ENCODE data around the gene S1PR3. TPM values are rescaled to one million over a fixed set of nuclear protein-coding genes. Genes with fewer than 3 reads are reported as not detected.

Gene S1PR3
- total RNA-seq, 2 experiments from 2014 or later, result not detected

DNA sequence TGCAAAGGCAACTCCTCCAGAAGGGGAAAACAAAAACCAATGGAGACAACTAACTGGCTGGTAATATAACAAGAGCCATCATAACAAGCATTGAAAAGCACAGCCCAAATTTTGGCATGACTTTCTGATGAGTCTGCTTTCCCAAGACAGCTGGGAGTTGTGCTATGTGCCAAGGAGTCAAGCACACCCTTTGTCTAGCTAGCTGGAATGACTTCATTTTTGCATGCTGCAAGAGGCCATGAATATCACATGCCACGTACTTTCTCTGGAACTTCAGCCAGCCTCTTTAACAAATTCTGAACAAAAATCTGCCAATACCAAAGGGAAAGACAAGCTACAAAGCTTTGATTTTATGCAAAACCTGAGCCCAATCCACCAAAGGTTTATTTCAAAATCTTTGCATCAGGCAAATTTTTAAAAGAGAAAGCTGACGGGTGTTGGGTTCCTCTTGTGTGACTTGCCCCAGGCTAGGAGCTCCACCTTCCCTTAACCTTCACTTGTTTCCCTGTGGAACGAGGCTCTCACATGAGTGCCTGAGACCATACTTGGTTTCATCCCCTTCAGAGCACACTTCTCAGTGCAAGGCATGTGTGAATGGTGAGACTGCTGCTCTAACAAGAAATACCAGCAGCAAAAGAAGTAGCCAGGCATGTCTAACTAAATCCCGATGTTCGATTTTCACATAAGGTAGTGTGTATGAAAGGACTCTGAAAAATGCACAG is 47.3 kb downstream of the S1PR3 start:
- Mint-ChIP-seq H3K4me1 (ENCODE audit: low read depth) (no peaks in the 10 kb centered on the region), H3K27ac (no peak overlapping the region), H3K9me3 (ENCODE audit: insufficient read depth) (no peaks in the 10 kb centered on the region), H3K36me3 (ENCODE audit: low read depth) (no peaks in the 10 kb centered on the region), H3K27me3 (ENCODE audit: low read depth) (peaks cover 14% of the 10 kb centered on the region), H3K4me3 (no peak overlapping the region)
- DNase-seq, result no peak
- POLR2A ChIA-PET, result no interaction called here
- CTCF ChIA-PET, result no interaction called here
- no peak for ATAC-seq

DNA sequence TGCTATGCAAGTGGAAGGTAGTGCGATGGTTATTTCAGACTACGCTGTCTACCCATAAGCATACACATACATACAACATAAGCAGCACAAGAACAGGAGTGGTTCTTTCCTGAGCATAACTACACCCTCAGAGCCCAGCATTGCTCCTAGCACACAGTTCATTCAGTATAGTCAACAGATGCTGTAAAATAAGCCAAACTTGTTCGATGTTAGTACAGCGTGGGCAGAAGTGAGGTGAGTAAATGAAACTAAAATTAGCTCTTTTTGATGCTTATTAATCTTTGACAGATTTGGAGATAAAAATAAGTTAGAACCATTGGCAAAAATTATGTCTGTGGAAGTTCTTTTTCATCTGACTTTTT is 47.8 kb downstream of the S1PR3 start:
- ChIA-PET POLR2A (no interaction called here), CTCF (no interaction called here)
- DNase-seq (no peak), ATAC-seq (no peak)
- Mint-ChIP-seq H3K4me1 (ENCODE audit: low read depth) (no peaks in the 10 kb centered on the region), H3K27ac (no peak overlapping the region), H3K27me3 (ENCODE audit: low read depth) (peaks cover 11% of the 10 kb centered on the region), H3K9me3 (ENCODE audit: insufficient read depth) (no peaks in the 10 kb centered on the region), H3K4me3 (no peak overlapping the region), H3K36me3 (ENCODE audit: low read depth) (no peaks in the 10 kb centered on the region)

DNA sequence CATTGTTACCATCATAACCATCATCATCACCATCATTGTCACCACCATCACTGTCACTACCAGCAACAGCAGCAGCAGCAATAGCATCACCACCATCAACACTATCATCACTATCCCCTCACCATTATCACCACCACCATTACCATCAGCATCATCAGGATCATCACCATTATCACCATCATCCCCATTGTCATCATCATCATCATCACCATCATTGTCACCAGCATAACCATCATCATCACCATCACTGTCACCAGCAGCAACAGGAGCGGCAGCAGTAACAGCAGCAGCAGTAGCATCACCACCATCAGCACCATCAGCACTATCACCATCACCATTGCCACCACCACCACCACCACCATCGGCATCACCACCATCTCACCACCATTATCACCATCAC is 48.4 kb downstream of the S1PR3 start:
- no peak overlapping the region for H3K4me3 Mint-ChIP-seq
- no peak for ATAC-seq
- H3K36me3 Mint-ChIP-seq (ENCODE audit: low read depth), result no peaks in the 10 kb centered on the region
- H3K4me1 Mint-ChIP-seq (ENCODE audit: low read depth), result no peaks in the 10 kb centered on the region
- ChIA-PET CTCF (no interaction called here), POLR2A (no interaction called here)
- no peak overlapping the region for H3K27ac Mint-ChIP-seq
- DNase-seq, result no peak
- H3K27me3 Mint-ChIP-seq (ENCODE audit: low read depth), result peaks cover 10% of the 10 kb centered on the region
- no peaks in the 10 kb centered on the region for H3K9me3 Mint-ChIP-seq (ENCODE audit: insufficient read depth)

DNA sequence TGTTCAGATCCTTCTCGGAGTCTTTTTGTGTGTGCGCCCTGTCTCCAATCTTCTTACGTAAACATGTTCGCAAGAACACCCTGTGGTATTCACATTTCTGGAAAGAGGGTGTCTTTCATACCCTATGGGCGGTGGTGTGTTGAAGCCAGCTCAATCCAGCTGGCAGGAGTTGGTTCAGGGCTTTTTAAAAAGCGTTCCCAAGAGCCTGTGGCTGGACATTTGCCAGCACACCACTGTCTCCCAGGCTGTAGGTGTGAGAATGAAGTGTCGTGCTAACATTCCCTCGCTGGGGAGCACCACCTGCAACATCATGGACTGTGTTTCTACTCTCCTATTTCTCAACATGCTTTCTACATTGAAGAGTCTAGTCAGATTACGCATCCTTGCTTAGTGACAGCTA is 51.7 kb downstream of the S1PR3 start:
- no peak for DNase-seq
- Mint-ChIP-seq H3K4me1 (ENCODE audit: low read depth) (no peaks in the 10 kb centered on the region), H3K36me3 (ENCODE audit: low read depth) (no peaks in the 10 kb centered on the region), H3K9me3 (ENCODE audit: insufficient read depth) (no peaks in the 10 kb centered on the region), H3K4me3 (no peak overlapping the region), H3K27ac (no peak overlapping the region), H3K27me3 (ENCODE audit: low read depth) (peaks cover 2% of the 10 kb centered on the region)
- ATAC-seq, result no peak
- POLR2A ChIA-PET, result interaction anchor here (0.8 kb wide), 1 partner anchor 1831 kb away, joined by 3 read pairs; no protein-coding TSS in a partner anchor
- CTCF ChIA-PET, result no interaction called here

DNA sequence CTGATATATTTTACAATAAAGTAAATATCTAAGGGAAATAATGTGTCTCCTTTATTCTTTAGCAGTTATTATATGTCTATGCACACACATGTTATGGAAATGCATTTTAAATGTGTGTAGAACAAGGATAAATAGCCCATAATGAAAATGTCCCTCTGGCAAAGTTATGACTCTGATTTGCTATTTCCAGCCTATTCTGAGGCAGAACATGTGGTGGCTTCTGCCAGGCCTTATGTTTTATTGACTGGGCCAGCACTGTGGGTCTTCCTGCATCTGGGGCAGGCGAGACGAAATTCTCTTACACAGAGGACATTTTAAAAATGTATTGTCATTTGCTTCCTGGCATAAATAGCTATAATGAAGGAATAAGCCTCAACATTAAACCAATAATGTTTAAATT is 52.8 kb downstream of the S1PR3 start:
- H3K4me1 Mint-ChIP-seq (ENCODE audit: low read depth), result no peaks in the 10 kb centered on the region
- peaks cover 4% of the 10 kb centered on the region for H3K27me3 Mint-ChIP-seq (ENCODE audit: low read depth)
- no peak overlapping the region for H3K4me3 Mint-ChIP-seq
- DNase-seq (no peak), ATAC-seq (no peak)
- ChIA-PET POLR2A (no interaction called here), CTCF (no interaction called here)
- no peaks in the 10 kb centered on the region for H3K9me3 Mint-ChIP-seq (ENCODE audit: insufficient read depth)
- H3K36me3 Mint-ChIP-seq (ENCODE audit: low read depth), result no peaks in the 10 kb centered on the region
- no peak overlapping the region for H3K27ac Mint-ChIP-seq

DNA sequence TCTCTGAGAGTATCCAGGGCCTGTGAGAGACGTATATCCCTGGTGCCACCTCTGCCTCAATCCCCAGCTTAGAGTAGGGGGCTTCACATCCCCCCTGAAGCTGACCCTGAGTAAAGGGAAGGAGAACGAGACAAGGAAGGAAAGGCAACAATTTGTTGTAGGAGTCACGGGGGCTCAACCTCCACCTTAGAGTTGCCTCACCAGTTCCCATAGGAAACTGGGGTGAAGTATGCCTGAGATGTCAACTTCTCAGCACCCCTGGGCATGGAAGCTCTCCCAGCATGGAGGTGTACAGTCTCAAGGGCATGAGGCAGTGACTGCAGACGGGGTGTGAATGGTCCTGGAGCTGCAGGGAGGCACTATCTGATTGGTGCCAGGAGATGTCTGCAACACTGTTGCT is 53.6 kb downstream of the S1PR3 start:
- peaks cover 6% of the 10 kb centered on the region for H3K27me3 Mint-ChIP-seq (ENCODE audit: low read depth)
- no peak overlapping the region for H3K27ac Mint-ChIP-seq
- DNase-seq (no peak), ATAC-seq (no peak)
- H3K4me1 Mint-ChIP-seq (ENCODE audit: low read depth), result no peaks in the 10 kb centered on the region
- no peaks in the 10 kb centered on the region for H3K36me3 Mint-ChIP-seq (ENCODE audit: low read depth)
- no peak overlapping the region for H3K4me3 Mint-ChIP-seq
- ChIA-PET CTCF (no interaction called here), POLR2A (no interaction called here)
- no peaks in the 10 kb centered on the region for H3K9me3 Mint-ChIP-seq (ENCODE audit: insufficient read depth)

DNA sequence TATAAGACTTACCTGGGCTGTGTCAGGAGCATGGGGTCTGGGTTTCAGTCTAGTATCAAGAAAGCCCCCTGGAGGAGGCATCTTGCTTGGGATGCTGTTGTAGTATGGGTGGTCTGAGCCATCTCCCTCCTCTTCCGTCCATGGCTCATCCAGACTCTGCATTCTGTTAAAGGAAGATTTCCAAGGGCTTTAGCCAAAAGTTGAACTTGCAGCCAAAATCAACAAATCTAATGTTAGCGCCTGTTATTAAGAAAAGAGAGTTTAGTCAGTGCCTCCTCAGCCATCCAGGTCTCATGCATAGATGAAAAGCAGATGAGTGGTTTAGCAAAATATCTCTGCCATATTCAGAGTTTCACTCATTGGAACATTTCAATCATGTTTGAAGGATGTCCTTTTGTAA is 55.6 kb downstream of the S1PR3 start:
- ChIA-PET CTCF (no interaction called here), POLR2A (no interaction called here)
- DNase-seq, result no peak
- no peak for ATAC-seq
- H3K4me3 Mint-ChIP-seq, result no peak overlapping the region
- no peaks in the 10 kb centered on the region for H3K4me1 Mint-ChIP-seq (ENCODE audit: low read depth)
- H3K9me3 Mint-ChIP-seq (ENCODE audit: insufficient read depth), result no peaks in the 10 kb centered on the region
- no peak overlapping the region for H3K27ac Mint-ChIP-seq
- peaks cover 11% of the 10 kb centered on the region for H3K27me3 Mint-ChIP-seq (ENCODE audit: low read depth)
- H3K36me3 Mint-ChIP-seq (ENCODE audit: low read depth), result no peaks in the 10 kb centered on the region

DNA sequence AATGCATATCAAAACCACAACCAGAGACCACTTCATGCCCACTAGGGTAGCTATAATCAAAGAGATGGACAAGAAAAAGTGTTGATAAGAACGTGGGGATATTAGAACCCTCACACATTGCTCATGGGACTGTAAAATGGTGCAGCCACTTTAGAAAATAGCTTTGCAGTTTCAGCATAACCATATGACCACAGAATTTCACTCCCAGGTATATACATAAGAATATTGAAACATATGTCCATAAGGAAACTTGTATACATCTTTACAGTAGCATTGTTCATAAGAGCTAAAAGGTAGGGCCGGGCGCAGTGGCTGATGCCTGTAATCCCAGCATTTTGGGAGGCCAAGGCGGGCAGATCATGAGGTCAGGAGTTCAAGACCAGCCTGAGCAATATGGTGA is 56.4 kb downstream of the S1PR3 start:
- no peak overlapping the region for H3K4me3 Mint-ChIP-seq
- H3K4me1 Mint-ChIP-seq (ENCODE audit: low read depth), result no peaks in the 10 kb centered on the region
- no peaks in the 10 kb centered on the region for H3K36me3 Mint-ChIP-seq (ENCODE audit: low read depth)
- peaks cover 11% of the 10 kb centered on the region for H3K27me3 Mint-ChIP-seq (ENCODE audit: low read depth)
- ChIA-PET CTCF (no interaction called here), POLR2A (no interaction called here)
- no peaks in the 10 kb centered on the region for H3K9me3 Mint-ChIP-seq (ENCODE audit: insufficient read depth)
- DNase-seq (no peak), ATAC-seq (no peak)
- H3K27ac Mint-ChIP-seq, result no peak overlapping the region

DNA sequence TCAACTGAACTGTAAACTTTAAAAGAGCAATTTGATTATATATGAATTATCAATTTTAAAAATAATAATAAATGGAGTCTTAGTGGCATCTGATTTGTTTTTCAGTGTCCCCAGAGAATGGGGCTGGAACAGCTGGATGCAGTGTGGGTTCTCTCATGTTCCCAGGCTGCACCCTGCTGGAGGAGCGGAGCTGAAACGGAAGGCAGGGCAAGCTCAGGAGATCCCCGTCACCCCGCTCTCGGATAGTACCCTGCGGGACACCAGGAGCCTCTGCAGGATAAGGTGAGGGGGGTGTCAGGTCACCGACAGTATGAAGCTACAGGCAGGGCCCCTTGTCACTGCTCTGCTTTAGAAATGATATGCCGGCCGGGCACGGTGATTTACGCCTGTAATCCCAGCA is 57.3 kb downstream of the S1PR3 start:
- CTCF ChIA-PET, result no interaction called here
- DNase-seq, result no peak
- Mint-ChIP-seq H3K4me1 (ENCODE audit: low read depth) (no peaks in the 10 kb centered on the region), H3K4me3 (no peak overlapping the region), H3K36me3 (ENCODE audit: low read depth) (no peaks in the 10 kb centered on the region), H3K27me3 (ENCODE audit: low read depth) (peaks cover 11% of the 10 kb centered on the region), H3K27ac (no peak overlapping the region), H3K9me3 (ENCODE audit: insufficient read depth) (no peaks in the 10 kb centered on the region)
- no peak for ATAC-seq
- POLR2A ChIA-PET, result no interaction called here

DNA sequence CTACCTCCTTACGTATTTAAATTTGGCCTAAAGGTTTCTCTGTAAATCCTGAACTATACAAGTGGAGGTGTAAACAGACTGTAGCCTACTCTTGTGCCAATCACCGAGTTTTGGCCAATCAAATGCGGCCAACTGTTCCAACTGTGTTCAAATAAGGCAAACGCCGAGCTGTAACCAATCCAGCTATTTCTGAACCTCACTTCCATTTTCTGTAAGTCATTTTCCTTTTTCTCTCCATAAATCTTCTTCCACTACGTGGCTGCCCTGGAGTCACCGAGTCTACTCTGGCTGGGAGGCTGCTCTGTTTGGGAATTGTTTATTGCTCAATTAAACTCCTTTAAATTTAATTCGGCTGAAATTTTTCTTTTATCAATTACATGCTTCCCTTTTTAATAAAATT is 58.4 kb downstream of the S1PR3 start:
- CTCF ChIA-PET, result no interaction called here
- POLR2A ChIA-PET, result no interaction called here
- DNase-seq (no peak), ATAC-seq (no peak)
- Mint-ChIP-seq H3K9me3 (ENCODE audit: insufficient read depth) (no peaks in the 10 kb centered on the region), H3K4me3 (no peak overlapping the region), H3K27me3 (ENCODE audit: low read depth) (peaks cover 11% of the 10 kb centered on the region), H3K27ac (no peak overlapping the region), H3K4me1 (ENCODE audit: low read depth) (no peaks in the 10 kb centered on the region), H3K36me3 (ENCODE audit: low read depth) (no peaks in the 10 kb centered on the region)

DNA sequence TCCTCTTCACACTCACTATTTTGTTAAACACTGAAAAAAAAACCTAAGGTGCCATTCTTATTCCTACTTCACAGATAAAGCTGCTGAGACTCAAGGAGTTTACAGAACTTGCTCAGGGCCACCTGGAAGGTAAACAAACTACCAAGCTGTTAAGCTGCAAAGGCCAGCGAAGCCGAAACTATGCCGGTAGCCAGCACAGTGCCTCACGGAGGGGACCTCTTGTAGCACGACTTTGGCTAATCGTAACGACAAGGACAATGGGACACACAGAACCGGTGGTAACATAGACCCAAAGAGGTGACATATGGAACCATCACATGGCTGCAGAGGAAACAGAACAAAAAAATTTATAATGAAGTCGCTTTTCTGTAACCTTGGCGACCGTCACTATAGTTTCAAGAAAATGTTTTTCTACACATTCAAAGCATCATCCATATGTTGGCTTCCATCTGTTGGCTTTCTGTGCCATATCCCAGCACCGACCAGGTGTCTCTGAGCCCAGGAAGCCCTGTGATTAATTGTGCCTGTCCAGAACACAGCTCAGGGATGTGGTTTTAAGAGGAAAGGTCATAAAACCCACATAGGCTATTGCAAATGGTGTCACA is 60.3 kb downstream of the S1PR3 start:
- Mint-ChIP-seq H3K4me3 (no peak overlapping the region), H3K36me3 (ENCODE audit: low read depth) (no peaks in the 10 kb centered on the region), H3K27me3 (ENCODE audit: low read depth) (peaks cover 9% of the 10 kb centered on the region), H3K27ac (no peak overlapping the region), H3K4me1 (ENCODE audit: low read depth) (no peaks in the 10 kb centered on the region), H3K9me3 (ENCODE audit: insufficient read depth) (no peaks in the 10 kb centered on the region)
- DNase-seq (no peak), ATAC-seq (no peak)
- ChIA-PET CTCF (no interaction called here), POLR2A (no interaction called here)

DNA sequence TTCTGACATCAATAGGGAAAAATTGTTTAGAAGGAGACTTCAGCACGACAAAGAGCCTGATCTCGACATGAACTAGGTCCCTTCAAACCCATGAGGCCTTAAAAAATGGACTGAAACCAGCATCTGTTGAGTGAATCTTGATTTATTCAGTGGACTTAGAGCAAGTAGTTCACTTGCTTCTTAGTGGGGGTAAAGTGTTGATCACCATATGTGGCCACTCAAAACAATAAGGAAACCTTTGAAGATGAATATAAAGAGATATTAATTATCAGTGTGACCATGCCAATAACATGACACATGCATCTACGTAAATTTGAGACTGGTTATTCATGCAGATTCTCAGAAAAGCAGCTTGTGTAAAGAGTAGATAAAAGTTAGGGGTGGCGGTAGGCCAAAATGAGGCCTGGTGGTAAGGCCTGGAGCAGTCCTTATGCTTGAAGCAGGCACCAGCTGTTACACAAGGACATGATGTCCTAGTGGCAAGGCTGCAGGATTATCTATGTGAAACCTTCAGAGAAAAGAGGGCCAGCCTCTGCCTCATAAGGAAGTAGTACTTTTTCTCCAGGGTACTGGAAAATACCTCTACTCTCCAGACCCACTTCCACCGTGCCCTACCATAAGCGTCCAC is 61.3 kb downstream of the S1PR3 start:
- CTCF ChIA-PET, result no interaction called here
- no peaks in the 10 kb centered on the region for H3K4me1 Mint-ChIP-seq (ENCODE audit: low read depth)

DNA sequence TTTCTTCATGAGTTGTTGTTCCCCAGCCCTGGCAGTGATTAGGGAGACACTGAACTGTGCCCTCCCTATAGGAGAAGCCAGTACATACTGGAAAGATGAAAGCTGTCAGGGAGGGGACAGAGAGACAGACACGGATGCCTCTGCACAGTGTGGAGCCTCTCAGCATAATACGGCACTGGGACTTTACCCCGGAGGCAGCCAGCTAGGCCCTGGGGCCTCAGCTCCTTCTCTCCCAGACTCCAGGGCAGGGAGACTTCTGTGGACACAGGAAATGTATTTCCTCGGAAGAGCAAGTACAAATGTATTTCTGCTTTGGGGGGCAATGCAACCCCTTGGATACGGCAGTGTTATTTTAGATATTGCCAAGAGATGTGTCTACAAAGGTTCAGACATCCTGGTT is 62.0 kb downstream of the S1PR3 start:
- DNase-seq (no peak), ATAC-seq (no peak)
- CTCF ChIA-PET, result no interaction called here
- Mint-ChIP-seq H3K4me1 (ENCODE audit: low read depth) (no peaks in the 10 kb centered on the region), H3K36me3 (ENCODE audit: low read depth) (no peaks in the 10 kb centered on the region), H3K9me3 (ENCODE audit: insufficient read depth) (no peaks in the 10 kb centered on the region), H3K4me3 (no peak overlapping the region), H3K27ac (no peak overlapping the region), H3K27me3 (ENCODE audit: low read depth) (peaks cover 8% of the 10 kb centered on the region)
- POLR2A ChIA-PET, result no interaction called here

More for the DNA sequence above, 61.3 kb downstream of the S1PR3 start:
- Mint-ChIP-seq H3K27ac (no peak overlapping the region), H3K4me3 (no peak overlapping the region), H3K9me3 (ENCODE audit: insufficient read depth) (no peaks in the 10 kb centered on the region), H3K27me3 (ENCODE audit: low read depth) (peaks cover 9% of the 10 kb centered on the region), H3K36me3 (ENCODE audit: low read depth) (no peaks in the 10 kb centered on the region)
- POLR2A ChIA-PET, result no interaction called here
- DNase-seq (no peak), ATAC-seq (no peak)

All from activated CD8-positive, alpha-beta T cell treated with anti-CD3 and anti-CD28 coated beads, Interleukin-2, amount 10 ng/mL, durations not matched to agents 7 days and 5 days (primary cell).